ENCODE measurements around the gene TMC5. TPM values are rescaled to one million over a fixed set of nuclear protein-coding genes. Genes with fewer than 3 reads are reported as not detected.

The TMC5 gene
- total and polyA plus RNA-seq, 4 donors, result 0.50 to 1.2 (median 0.83) TPM

GRCh38 chr16:19490619-19491018 lies 72.9 kb downstream of the TMC5 start:
- H3K27me3 ChIP-seq (ENCODE audit: control insufficient read depth in 4 of 4, insufficient read depth in 4 of 4, low read length in 3 of 4), result no peaks in the 10 kb centered on the region
- H3K9ac ChIP-seq (ENCODE audit: low read depth in 1 of 2, low read length in 2 of 2), result no peak overlapping the region
- no peak for DNase-seq (ENCODE audit: low spot score)
- no peak overlapping the region for H3K4me3 ChIP-seq (ENCODE audit: low read depth in 1 of 3, low read length in 3 of 3)
- TF ChIP-seq SP1 (IDR thresholded peaks at IDR 0.05) (no peak), HNF4A (conservative IDR thresholded peaks at IDR 0.05) (no peak), FOXA2 (IDR thresholded peaks at IDR 0.05) (no peak), NR2F2 (IDR thresholded peaks at IDR 0.05) (no peak), MAX (IDR thresholded peaks at IDR 0.05) (no peak), RAD21 (IDR thresholded peaks at IDR 0.05) (no peak), REST (IDR thresholded peaks at IDR 0.05) (no peak), GABPA (IDR thresholded peaks at IDR 0.05 in 1 of 2, conservative IDR thresholded peaks at IDR 0.05 in 1 of 2) (no peak), FOXA1 (IDR thresholded peaks at IDR 0.05) (no peak), ZBTB33 (IDR thresholded peaks at IDR 0.05) (no peak), YY1 (IDR thresholded peaks at IDR 0.05) (no peak), JUND (IDR thresholded peaks at IDR 0.05) (no peak), EGR1 (IDR thresholded peaks at IDR 0.05; ENCODE audit: low read depth in 2 of 2) (no peak), ATF3 (IDR thresholded peaks at IDR 0.05) (no peak), TAF1 (conservative IDR thresholded peaks at IDR 0.05) (no peak)
- WGBS, result 80% methylated on average over 1 of the region's 1 CpG
- no peak overlapping the region for H3K27ac ChIP-seq (ENCODE audit: low read depth in 1 of 2, low read length in 2 of 2)
- no peaks in the 10 kb centered on the region for H3K9me3 ChIP-seq (ENCODE audit: control insufficient read depth in 4 of 4, low read length in 3 of 4)
- peaks cover 0 to 5% (median 0%) of the 10 kb centered on the region in 4 donors for H3K4me1 ChIP-seq (ENCODE audit: control insufficient read depth in 4 of 4, insufficient read depth in 4 of 4, low read length in 3 of 4)
- no peaks in the 10 kb centered on the region for H3K36me3 ChIP-seq (ENCODE audit: control insufficient read depth in 4 of 4, insufficient read depth in 3 of 4, low read depth in 1 of 4, low read length in 3 of 4)

GRCh38 chr16:19497176-19497575 lies 79.5 kb downstream of the TMC5 start:
- H3K9me3 ChIP-seq (ENCODE audit: control insufficient read depth in 4 of 4, low read length in 3 of 4), result no peaks in the 10 kb centered on the region
- WGBS, result 73% methylated on average over 5 of the region's 5 CpGs
- H3K27me3 ChIP-seq (ENCODE audit: control insufficient read depth in 4 of 4, insufficient read depth in 4 of 4, low read length in 3 of 4), result no peaks in the 10 kb centered on the region
- no peaks in the 10 kb centered on the region for H3K4me1 ChIP-seq (ENCODE audit: control insufficient read depth in 4 of 4, insufficient read depth in 4 of 4, low read length in 3 of 4)
- H3K4me3 ChIP-seq (ENCODE audit: low read depth in 1 of 3, low read length in 3 of 3), result no peak overlapping the region
- H3K27ac ChIP-seq (ENCODE audit: low read depth in 1 of 2, low read length in 2 of 2), result no peak overlapping the region
- no peak overlapping the region for H3K9ac ChIP-seq (ENCODE audit: low read depth in 1 of 2, low read length in 2 of 2)
- DNase-seq (ENCODE audit: low spot score), result no peak
- peaks cover 0 to 6% (median 4%) of the 10 kb centered on the region in 4 donors for H3K36me3 ChIP-seq (ENCODE audit: control insufficient read depth in 4 of 4, insufficient read depth in 3 of 4, low read depth in 1 of 4, low read length in 3 of 4)
- TF ChIP-seq FOXA1 (IDR thresholded peaks at IDR 0.05), result no peak
- TF ChIP-seq HNF4G (IDR thresholded peaks at IDR 0.05), result no peak
- no peak for TF ChIP-seq MAX (IDR thresholded peaks at IDR 0.05)
- no peak for TF ChIP-seq CTCF (IDR thresholded peaks at IDR 0.05; ENCODE audit: low read depth, low read length, missing input control)
- TF ChIP-seq RAD21 (IDR thresholded peaks at IDR 0.05), result no peak
- no peak for TF ChIP-seq ZBTB33 (IDR thresholded peaks at IDR 0.05)
- no peak for TF ChIP-seq REST (IDR thresholded peaks at IDR 0.05)
- TF ChIP-seq JUND (IDR thresholded peaks at IDR 0.05), result no peak
- no peak for TF ChIP-seq YY1 (IDR thresholded peaks at IDR 0.05)
- TF ChIP-seq TAF1 (conservative IDR thresholded peaks at IDR 0.05), result no peak
- no peak for TF ChIP-seq FOXA2 (IDR thresholded peaks at IDR 0.05)
- no peak for TF ChIP-seq RXRA (IDR thresholded peaks at IDR 0.05)

Measured in liver (tissue), 9 donors.